ENCODE data around the gene EXOSC10.
"Not testable (repeated sequence)": the region's sequence is repeated elsewhere in the genome, so short reads cannot be mapped to it uniquely, and the experiment has no call there.

The EXOSC10 gene

DNA sequence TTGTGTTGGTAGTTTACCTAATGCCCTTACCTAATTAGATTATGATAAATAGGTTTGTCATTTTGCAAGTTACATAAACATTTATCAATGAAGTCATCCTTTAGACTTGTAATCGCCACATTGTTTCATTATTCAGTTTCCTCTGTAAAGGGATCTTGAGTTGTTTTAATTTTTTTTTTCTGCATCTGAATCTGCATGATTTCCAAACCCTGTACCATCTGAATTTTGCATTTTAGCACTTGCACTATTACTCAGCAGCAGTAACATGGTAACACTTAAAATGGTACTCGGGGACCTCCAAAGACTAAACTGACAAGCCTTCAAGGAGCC, 74.8 kb downstream of the EXOSC10 start:
- TF ChIP-seq, protein P1, sequence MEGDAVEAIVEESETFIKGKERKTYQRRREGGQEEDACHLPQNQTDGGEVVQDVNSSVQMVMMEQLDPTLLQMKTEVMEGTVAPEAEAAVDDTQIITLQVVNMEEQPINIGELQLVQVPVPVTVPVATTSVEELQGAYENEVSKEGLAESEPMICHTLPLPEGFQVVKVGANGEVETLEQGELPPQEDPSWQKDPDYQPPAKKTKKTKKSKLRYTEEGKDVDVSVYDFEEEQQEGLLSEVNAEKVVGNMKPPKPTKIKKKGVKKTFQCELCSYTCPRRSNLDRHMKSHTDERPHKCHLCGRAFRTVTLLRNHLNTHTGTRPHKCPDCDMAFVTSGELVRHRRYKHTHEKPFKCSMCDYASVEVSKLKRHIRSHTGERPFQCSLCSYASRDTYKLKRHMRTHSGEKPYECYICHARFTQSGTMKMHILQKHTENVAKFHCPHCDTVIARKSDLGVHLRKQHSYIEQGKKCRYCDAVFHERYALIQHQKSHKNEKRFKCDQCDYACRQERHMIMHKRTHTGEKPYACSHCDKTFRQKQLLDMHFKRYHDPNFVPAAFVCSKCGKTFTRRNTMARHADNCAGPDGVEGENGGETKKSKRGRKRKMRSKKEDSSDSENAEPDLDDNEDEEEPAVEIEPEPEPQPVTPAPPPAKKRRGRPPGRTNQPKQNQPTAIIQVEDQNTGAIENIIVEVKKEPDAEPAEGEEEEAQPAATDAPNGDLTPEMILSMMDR (IDR thresholded peaks at IDR 0.05; ENCODE audit: unreplicated experiment in 3 of 3): no peak
- no peak overlapping the region for H3K4me3 Mint-ChIP-seq
- no peaks in the 10 kb centered on the region for H3K9me3 Mint-ChIP-seq
- no peak overlapping the region for H3K27ac Mint-ChIP-seq
- peaks cover 75% of the 10 kb centered on the region for H3K36me3 Mint-ChIP-seq (ENCODE audit: low read depth)
- peaks cover 3% of the 10 kb centered on the region for H3K4me1 Mint-ChIP-seq
- H3K27me3 Mint-ChIP-seq (ENCODE audit: low read depth): no peaks in the 10 kb centered on the region

DNA sequence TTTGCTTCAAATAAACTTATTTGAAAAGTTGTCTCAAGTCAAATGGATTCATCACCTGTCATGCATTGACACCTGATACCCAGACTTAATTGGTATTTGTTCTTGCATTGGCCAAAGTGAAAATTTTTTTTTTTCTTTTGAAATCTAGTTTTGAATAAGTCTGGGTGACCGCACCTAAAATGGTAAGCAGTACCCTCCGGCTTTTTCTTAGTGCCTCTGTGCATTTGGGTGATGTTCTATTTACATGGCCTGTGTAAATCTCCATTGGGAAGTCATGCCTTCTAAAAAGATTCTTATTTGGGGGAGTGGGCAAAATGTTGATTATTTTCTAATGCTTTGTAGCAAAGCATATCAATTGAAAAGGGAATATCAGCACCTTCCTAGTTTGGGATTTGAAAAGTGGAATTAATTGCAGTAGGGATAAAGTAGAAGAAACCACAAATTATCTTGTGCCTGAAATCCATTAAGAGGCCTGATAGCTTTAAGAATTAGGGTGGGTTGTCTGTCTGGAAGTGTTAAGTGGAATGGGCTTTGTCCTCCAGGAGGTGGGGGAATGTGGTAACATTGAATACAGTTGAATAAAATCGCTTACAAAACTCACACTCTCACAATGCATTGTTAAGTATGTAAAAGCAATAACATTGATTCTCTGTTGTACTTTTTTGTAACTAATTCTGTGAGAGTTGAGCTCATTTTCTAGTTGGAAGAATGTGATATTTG, 75.4 kb downstream of the EXOSC10 start:
- H3K9me3 Mint-ChIP-seq: no peaks in the 10 kb centered on the region
- TF ChIP-seq, protein P1 (IDR thresholded peaks at IDR 0.05; ENCODE audit: unreplicated experiment in 3 of 3): no peak
- H3K27me3 Mint-ChIP-seq (ENCODE audit: low read depth): no peaks in the 10 kb centered on the region
- H3K27ac Mint-ChIP-seq: no peak overlapping the region
- H3K36me3 Mint-ChIP-seq (ENCODE audit: low read depth): peaks cover 76% of the 10 kb centered on the region
- H3K4me3 Mint-ChIP-seq: no peak overlapping the region
- H3K4me1 Mint-ChIP-seq: peaks cover 3% of the 10 kb centered on the region

DNA sequence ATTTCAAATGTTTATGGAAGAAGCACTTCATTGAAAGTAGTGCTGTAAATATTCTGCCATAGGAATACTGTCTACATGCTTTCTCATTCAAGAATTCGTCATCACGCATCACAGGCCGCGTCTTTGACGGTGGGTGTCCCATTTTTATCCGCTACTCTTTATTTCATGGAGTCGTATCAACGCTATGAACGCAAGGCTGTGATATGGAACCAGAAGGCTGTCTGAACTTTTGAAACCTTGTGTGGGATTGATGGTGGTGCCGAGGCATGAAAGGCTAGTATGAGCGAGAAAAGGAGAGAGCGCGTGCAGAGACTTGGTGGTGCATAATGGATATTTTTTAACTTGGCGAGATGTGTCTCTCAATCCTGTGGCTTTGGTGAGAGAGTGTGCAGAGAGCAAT, 76.5 kb downstream of the EXOSC10 start:
- Mint-ChIP-seq H3K27ac (no peak overlapping the region), H3K4me3 (no peak overlapping the region), H3K9me3 (no peaks in the 10 kb centered on the region), H3K27me3 (ENCODE audit: low read depth) (no peaks in the 10 kb centered on the region), H3K36me3 (ENCODE audit: low read depth) (peaks cover 85% of the 10 kb centered on the region), H3K4me1 (peaks cover 3% of the 10 kb centered on the region)
- TF ChIP-seq, protein P1 (IDR thresholded peaks at IDR 0.05; ENCODE audit: unreplicated experiment in 3 of 3): no peak

DNA sequence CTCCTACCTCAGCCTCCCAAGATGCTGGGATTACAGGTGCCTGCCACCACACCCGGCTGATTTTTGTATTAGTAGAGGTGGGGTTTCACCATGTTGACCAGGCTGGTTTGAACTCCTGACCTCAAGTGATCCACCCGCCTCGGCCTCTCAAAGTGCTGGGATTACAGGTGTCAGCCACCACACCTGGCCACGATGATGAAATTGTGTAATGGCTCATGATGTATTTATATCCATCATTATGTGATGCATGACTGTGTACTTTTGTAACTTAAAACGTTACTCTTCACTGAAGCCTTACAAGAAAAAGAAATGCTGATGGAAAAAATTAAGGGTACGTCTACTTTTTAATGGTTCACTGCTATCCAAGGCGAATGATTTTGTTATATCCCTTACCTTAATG, 79.7 kb downstream of the EXOSC10 start:
- Mint-ChIP-seq H3K27me3 (ENCODE audit: low read depth) (no peaks in the 10 kb centered on the region), H3K4me3 (no peak overlapping the region), H3K4me1 (peaks cover 3% of the 10 kb centered on the region), H3K9me3 (no peaks in the 10 kb centered on the region), H3K27ac (no peak overlapping the region), H3K36me3 (ENCODE audit: low read depth) (peaks cover 80% of the 10 kb centered on the region)
- TF ChIP-seq, protein P1 (IDR thresholded peaks at IDR 0.05; ENCODE audit: unreplicated experiment in 3 of 3): no peak

DNA sequence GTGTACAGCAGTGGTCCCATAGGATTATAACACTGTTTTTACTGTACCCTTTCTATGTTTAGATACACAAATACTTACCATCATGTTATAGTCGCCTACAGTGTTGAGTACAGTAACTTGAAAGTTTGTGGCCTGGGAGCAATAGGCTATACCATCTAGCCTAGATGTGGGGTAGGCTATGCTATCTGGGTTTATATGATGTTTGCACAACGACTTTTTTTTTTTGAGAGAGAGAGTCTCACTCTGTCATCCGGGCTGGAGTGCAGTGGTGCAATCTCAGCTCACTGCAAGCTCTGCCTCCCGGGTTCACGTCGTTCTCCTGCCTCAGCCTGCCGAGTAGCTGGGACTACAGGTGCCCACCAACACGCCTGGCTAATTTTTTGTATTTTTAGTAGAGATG, 80.3 kb downstream of the EXOSC10 start:
- H3K4me3 Mint-ChIP-seq; H3K27me3 Mint-ChIP-seq (ENCODE audit: low read depth); H3K9me3 Mint-ChIP-seq; H3K4me1 Mint-ChIP-seq; H3K27ac Mint-ChIP-seq: not testable (repeated sequence)
- H3K36me3 Mint-ChIP-seq (ENCODE audit: low read depth): peaks cover 80% of the 10 kb centered on the region

Data from nephron (organoid).